Right kidney (tissue), 1 donor: ENCODE results near the gene FAM184B.
A peak's percentile ranks its signal among the peaks of the same experiment; 100 is the strongest.

Source experiments
- DNase-seq: peaks from one replicate; pipeline ENCODE4 v3.0.0-alpha.2; 2016

FAM184B gene

DNA sequence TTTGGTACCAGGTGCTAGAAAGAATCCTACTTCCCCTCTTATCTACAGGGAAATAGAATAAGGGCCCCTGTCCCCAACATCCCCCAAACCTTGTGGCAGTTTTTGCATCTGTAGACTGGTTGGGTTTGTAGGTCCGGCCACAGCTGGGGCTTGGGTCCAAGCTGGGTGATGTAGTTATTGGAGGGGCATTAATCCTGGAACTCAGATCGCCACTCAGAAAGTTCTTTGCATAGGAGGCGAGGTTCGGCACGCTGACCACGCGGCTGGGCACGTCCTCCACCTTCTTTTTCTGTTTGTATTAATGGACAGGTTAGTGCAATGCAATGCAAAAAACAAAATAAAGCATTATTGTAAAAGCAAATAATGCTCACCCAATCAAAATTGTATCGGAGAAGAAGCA, 147.8 kb downstream of the FAM184B start:
- DNase-seq: no peak

DNA sequence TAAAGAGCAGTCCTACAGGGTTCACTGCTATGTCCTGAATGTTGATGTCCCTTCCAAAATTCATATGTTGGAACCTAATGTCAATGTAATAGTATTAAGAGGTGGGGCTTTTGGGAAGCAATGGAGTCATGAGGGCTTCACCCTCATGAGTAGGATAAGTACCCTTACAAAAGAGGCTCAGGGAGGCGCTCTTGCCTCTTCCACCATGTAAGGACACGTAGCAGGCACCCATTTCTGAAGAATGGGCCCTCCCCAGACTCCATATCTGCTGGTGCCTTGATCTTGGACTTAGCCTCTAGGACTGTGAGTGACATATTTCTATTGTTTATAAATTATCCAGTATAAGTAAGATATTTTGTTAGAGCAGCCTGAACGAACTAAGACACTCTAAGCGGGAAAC, 151.2 kb downstream of the FAM184B start:
- no peak for DNase-seq

DNA sequence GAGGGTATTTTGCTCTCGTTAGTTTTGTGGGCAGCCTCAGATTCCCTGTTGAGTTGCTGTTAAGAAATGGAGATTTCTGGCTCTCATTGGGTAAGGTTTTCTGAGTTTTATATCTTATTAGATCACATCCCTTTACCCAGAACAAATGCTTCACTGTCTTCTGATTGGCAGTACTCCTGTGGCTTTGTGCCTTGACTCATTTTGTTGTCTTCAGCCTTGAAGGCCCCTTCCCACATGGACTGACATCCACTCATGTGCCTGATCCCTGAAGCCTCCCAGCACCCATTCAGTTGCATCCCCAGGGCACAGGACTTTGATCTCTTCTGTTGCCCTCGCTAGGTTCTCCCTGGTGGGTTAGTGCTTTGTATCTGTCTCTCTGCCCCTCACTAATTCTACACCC, 156.6 kb downstream of the FAM184B start:
- DNase-seq: no peak

DNA sequence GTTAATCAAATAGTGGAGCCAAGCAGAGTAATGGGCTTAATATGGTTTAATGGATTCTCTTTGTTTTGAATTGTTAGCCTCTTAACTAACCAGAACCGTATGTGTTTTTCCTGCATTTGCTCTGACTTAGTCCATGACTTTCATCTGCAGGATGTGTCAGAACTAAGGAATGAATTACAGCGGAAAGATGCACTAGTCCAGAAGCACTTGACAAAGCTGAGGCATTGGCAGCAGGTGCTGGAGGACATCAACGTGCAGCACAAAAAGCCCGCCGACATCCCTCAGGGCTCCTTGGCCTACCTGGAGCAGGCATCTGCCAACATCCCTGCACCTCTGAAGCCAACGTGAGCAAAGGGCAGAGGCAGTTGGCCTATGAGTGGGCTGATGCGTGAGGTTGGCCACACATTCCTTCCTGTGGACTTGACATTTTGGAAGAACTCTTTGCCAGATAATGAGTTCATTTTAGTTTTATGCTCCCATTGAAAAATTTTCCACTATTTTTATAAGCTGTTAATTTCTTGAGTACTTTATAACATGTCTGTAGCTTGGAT, 157.9 kb downstream of the FAM184B start:
- no peak for DNase-seq

DNA sequence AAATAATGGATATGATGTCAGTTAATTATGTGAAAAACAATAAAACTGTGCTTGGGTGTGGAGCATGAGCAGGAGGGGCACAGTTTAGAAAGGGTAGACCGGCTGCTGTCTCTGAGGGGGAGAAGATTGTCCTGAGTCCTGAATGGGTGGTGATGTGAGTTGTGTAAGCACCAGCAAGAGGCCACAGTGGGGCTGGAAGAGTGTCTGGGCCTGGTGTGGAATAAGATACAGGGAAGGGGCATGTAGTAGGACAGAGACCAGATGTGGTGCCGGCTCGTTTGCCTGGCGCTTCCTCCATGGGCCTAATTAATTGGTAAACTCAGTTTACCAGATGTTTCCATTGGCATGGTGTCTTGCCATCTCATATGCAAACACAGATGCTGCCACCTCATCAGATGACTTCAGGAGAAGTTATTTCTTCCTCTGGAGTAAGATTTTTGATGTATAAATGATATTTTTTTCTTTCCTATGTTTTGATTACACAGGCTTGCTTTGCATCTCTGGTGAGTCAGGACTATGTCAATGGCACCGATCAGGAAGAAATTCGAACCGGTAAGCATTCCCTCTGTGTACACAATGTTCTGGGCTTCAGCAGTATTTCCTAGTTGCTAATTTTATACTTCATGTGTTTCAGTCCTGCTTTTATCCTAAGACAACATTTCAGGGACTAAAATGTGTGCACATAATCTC, 161.9 kb downstream of the FAM184B start:
- DNase-seq: no peak

DNA sequence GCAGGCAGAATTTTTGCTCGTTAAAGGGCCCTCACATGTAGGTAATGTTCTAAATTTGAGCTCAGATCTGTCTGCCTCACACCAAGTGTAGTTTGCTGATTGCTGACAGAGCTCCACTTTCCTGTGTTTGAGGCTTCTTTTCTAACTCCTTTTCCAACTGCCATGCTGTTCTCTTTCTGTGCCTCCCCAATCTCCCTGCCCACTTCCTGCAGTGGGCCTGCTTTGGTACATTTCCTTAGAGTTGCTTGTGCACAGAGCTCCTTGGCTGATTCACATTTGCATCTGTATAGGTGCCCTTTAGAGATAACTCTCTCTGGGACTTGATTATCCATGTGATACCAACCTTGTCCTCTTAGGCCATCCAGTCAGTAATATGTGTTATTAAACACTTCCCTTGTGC, 162.5 kb downstream of the FAM184B start:
- DNase-seq: no peak

DNA sequence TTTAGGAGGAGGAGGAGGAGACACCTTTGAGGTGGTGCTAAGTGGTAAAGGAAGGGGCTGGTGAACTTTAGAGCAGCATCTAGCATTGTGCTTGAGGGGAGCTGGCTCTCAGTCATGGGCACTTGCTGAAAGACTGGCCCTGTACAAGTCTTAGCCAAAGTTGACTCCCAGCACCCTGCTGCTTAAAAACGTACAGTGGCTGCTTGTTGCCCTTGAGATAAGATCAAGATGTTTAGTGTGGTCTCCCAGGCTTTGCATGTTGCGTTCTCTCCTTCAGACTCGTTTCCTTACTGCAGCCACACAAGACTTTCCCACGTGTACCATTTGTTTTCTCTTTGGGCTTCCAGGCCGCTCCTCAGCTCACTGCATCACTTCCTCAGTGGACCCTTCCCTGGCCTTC, 165.1 kb downstream of the FAM184B start:
- DNase-seq: no peak

DNA sequence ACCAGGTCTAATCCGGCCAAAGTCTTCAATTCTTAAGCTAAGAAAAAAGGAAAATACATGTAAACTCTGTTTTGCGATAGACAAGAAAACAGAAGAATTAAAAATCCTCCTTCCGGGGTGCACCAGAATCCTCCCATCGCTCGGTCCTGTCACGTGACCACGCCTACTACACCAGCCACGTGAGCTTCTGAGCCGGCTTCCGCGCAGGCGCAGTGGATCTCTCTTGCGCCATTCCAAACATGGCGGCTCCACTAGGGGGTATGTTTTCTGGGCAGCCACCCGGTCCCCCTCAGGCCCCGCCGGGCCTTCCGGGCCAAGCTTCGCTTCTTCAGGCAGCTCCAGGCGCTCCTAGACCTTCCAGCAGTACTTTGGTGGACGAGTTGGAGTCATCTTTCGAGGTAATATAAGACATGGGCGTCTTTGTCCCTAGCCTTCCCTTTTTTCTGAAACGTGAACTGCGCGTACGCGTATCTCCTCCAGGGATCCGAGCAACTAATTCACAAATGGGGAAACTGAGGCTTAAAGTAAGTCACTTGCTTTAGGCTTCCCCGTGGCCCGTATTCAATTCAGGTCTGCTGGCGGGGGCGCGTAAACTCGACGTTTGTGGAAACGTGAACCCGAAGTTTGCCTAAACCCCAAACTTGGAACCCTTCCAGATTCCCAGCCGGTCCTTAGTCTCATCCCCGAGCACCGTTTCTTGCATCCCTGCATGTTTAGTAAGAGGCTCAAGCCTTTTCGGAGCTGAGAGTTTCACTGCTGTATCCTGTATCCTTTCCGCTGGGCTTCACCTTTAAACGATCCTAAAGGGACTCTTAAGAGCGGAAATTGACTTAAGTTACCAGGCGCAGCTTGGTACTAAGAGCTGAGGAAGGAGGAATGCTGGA, 166.8 kb downstream of the FAM184B start, which contains the start of gene MED28:
Gene MED28, plus strand, starts transcription at position 226 of the 884 bp plus-strand sequence. Its CDS starts 14 bp downstream, at position 240.
- peak; percentile 90 for DNase-seq

DNA sequence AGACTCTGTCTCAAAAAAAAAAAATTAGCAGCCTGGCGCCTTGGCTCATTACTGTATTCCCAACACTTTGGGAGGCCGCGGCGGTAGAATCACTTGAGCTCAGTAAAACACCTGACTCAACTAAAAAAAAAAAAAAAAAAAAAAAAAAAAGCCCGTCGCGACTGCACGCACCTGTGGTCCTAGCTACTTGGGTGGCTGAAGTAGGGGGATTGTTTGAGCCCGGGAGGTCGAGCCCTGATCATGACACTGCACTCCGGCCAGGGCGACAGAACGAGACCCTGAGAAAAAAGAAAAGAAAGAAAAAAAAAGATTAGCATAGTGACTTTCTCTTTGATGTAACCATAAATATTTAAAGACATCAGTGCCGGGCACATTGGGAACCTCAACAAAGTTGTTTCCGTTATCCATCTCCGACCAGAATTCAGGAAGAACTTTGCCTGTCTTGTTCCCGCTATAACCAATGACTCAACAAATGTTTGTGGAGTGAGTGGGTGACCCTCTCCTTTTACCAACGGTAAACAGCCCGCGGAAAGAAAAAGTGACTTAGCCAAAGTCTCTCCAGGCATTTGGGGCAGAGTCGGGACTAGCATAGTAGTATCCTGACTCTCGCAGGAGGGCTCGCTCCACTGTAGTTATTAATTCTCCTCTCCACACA, 167.5 kb downstream of the FAM184B start:
- DNase-seq: peak; percentile 87

DNA sequence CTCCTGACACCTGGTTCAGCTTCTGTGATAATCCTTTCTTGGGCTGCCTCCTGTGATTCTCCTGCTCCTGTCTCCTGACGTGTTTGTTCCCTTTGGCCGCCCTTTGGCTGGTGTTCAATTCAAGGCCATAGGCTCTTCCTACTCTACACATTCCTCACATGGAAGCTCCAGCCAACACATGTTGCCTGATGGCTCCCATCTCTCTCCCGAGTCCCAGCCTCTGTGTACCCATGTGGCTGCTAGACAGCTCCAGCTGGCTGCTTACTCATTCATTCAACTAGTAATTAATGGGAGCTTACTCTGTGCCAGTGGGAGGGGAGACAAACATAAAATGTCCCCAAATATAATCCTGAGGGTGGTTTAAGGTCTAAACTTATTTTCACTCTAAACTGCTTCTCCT, 176.2 kb downstream of the FAM184B start:
- DNase-seq: no peak

DNA sequence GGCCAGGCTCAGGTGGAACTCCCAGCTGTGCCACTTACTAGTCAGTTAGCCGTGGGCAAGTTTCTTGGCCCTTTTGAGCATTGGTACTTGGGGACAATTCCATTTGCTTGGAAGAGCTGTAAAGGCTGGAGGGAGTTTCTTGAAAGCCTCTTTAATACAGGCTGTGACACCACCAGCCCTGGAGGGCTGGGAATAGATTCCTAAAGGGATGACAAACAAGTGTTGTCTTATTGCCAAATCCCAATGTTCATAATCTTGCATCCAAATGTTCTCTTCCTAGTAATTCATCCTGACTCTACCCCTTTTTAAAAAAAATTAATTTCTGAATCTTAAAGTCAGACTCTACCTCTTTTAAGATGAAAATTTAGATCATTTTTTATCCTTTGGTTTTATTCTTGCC, 181.6 kb downstream of the FAM184B start:
- no peak for DNase-seq

DNA sequence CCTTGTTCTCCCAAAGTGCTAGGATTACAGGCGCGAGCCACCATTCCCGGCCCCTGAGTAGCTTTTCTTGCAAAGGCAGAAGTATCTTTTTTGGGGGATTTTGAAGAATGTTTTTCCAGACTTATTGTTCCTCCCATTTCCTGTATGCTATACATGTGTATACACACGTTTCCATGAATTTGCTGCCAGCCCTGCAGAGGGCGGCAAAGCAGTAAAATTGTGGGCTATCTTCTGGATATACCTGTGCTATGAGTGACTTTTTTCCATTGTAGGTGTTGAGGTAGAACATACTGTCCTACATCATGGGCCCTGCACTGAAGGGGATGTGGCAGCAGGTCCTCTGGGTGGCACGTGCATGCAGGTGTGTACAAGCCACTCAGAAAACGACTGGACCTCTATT, 183.9 kb downstream of the FAM184B start:
- no peak for DNase-seq

DNA sequence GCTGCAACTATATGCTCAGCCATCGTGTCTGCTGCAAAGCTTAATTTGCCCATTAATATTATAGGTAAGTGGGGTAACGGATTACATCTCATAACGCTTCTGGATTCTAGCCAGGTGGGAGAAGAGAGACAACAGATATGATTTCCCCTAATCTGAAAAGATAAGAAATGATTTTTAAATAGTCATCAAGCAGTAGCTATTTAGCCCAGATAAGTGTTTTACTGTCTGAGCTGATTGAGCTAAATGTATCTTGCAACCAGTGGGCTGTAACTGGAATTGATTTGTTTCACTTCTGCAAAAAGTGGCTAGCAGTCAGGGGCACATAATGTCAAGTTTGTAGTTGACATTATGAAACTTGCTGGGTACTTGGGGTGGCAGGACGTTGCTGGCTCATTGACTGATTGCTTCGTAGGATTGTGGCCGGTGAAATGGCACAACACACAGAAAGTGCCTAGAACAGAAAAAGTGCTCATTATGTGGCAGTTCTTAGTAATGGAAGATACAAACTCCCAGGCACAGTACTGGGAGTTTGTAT, 185.9 kb downstream of the FAM184B start:
- no peak for DNase-seq

DNA sequence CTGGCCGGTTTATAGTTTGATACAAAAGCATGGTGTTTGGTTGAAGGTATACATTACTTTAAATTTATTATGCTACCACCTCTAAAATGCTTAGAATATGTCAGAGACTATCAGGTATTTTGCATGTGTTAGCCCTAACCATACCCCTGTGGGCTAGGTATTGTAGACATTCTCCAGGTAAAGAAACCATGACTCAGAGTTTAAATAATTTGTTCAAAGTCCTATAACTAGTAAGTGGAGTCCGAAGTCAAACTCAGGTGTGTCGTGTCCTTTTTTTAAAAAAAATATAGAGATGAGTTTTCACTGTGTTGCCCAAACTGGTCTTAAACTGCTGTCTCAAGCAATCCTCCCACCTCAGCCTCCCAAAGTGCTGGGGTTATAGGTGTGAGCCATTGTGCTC, 192.1 kb downstream of the FAM184B start:
- DNase-seq: no peak

DNA sequence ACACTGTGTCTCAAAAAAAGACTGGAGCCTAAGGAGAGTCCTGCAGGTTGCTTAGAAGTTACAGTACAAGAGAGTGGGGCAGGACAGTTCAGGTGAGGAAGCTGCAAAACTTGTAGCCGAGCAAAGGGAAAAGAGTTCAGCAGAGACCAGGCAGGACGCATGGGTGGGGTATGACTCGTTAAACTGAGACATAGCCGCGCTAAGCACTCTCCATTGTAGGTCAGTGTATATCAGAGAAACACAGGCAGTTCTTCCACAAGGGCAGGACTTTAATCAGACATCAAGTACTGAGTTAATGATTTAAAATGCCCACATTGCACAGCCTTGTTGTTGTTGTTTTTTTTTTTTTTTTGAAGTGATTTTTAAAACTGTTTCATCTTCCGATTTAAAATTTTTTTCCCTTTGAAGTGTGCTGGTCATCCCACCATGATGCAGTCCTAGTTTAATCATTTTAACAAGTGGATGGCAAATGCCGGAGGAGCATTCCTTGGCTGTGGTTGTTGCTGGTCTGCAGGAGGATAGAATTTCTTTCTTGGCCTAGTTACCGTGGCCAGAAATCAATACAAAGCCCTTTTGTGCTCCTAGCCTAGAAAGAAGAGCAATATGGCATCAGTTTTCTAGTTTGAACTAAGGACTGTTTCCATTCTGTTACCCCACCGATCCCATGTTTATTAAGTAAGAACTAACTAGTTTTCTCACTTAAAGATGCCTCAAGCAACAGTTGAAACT, 194.2 kb downstream of the FAM184B start:
- no peak for DNase-seq

DNA sequence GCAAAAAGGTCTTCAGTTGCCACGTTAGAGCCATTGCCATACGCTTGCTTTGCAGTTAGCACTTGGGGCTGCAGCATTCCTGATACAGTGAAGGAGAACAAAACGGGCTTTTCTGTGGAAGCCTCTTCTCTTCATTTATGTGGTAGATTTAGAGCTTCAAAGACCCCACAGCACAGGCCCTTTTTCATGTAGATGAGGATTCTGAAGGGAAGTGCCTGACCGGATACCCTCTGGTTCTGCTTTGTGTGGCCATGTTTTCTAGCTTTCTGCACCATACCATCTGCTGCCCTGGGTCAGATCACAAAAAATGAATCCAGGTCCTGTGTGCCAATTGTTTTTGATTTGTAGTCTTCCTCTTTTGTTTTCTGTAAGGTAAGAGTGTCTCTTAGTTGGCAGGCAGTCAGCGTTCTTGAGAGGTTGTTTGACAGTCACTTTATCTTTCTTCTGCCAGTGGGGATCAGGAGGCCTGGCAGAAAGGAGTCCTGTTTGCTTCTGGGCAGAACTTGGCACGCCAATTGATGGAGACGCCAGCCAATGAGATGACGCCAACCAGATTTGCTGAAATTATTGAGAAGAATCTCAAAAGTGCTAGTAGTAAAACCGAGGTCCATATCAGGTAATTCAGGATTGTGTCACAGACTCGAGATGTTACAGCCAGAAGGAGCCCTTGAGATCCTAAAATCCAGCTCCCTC, 196.8 kb downstream of the FAM184B start:
- no peak for DNase-seq

DNA sequence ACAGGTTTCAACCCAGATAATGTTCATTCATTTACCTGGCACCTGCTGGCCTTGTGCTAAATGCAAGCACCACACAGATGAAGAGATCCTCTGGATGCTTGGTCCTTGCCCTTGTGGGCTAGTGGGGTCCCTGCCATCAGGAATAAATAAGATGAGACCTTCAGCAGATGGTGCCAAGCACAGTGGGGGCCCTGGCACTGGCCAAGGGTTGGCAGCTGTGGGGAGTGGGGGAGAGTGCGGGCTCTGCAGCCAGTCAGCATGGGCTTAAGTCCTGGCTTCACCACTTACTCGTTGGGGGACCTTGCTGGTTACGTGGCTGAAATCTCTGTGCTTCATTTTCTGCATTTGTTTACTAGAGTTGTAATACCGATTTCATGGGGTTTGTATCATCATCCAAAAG, 197.5 kb downstream of the FAM184B start:
- no peak for DNase-seq

DNA sequence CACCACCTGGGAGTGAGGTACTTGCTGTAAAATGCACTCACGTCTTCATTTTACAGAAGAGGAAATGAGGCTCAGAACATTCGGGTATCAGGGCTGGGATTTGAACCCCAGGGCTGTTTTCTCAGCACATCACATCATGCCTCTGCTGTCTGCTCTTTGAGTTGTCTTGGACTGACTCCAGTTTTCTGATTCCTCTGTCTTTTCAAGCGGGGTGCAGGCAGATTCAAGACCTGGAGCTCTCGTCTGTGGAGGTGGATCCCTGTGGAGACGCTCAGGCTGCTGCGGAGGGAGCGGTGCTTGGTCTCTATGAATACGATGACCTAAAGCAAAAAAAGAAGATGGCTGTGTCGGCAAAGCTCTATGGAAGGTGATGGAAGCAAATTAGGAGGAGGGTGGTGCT, 198.1 kb downstream of the FAM184B start:
- no peak for DNase-seq

DNA sequence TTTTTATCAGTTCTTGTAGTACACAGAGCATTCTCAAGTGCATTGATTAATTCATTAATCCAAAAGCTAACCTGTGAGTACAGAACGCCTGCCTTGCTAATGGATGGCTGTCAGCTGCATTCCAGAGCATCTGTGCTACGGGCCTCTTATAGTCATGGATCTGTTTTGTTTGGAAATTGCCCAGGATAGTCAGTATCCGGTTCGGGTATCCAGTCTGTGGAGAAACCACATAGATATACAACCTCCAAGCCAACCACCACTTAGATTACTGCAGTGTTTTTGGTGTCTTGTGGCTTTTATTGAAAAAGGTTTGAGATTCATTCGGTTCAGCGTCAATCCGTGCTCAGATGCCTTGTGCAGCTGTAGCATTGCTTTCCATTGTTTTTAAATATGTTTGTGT, 200.5 kb downstream of the FAM184B start:
- no peak for DNase-seq
